GM10266 (cell line): ENCODE data around the gene GRAMD1A.

ENCODE experiments used
- DNase-seq: peaks from one replicate; pipeline ENCODE4 v3.0.0; 2012; ENCODE audit errors: extremely low spot score
- CTCF ChIP-seq: IDR thresholded peaks from 2 replicates; pipeline ENCODE4 v1.5.1; 2012; ENCODE audit warnings: mild to moderate bottlenecking, low read depth; ENCODE audit not compliant: control insufficient read depth, insufficient read depth; ENCODE audit errors: missing control alignments

Gene GRAMD1A

GRCh38 chr19:35073941-35074340 lies 73.8 kb downstream of the GRAMD1A start:
- TF ChIP-seq CTCF, result no peak
- no peak for DNase-seq

DNA sequence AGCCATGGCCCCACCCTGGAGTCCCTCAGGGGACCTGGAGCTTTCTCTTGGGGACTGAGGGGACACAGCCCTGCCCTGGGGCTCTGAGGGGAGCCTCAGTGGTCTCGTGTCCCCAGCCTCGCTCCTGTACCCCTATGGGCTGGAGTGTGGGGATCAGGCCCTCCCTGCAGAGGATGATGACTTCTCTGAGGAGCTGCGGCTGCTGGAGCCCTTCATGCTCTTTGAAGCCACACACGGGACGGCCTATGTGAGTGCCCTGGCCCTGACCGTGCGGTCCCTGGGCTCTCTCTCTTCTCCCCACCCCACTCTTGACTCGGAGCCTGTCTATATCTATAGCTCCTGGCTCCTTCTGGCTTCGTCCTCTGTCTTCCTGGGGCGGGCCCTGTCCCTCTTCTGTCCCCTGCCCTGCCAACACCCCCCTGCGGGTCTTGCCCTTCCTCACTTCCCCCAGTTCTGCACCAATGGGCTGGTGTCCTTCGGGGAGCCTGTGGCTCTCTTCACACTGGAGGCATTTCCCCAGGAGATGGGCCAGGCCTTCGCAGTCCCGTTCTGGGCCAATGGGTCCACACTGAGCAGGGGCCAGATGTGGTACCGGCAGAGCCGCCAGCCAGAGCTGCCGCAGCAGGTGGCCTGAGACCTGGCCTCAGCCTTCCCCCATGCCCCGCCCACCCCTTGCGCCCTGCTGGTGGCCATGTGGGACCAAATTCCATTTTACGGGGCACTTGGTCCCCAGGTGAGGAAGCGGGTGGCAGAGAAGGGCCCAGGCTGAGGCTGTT lies 74.5 kb downstream of the GRAMD1A start:
- no peak for TF ChIP-seq CTCF
- no peak for DNase-seq

DNA sequence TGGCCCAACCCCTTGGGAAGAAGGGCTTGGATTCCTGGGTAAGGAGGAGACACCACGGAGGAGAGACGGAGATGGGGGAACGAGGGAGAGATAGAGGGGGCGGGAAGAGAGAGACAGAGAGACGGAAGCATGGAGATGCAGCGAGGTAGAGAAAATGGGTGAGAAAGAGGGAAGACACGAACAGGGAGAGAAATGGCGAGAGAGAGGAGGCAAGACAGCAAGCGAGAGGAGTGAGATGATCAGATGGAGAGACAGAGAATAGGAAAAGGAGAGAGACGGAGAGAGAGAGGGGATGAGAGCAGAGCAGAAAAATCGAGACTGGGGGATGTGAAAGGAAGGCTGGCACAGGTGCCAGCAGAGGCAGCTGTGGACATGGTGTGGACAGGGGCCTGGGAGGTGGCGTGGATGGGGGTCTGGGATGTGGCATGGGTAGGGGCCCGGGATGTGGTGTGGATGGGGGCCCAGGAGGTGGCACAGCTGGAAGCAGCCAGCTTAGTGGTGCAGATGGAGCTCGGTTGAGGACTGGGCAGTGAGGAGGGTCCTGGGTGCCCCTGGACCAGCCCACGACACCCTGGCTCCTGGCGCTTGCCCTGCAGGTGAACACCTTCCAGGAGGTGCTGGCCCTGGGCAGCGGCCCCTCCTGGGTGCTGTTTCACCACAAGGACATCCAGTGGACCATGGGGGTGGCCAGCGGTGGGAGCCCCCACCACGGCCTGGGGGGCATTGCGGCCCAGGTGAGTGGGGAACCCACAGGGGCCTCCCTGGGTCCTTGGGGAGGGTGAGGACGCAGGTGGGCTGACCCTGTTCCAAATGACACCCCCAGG lies 75.3 kb downstream of the GRAMD1A start:
- no peak for DNase-seq
- TF ChIP-seq CTCF, result no peak

GRCh38 chr19:35076026-35076370 lies 75.9 kb downstream of the GRAMD1A start:
- no peak for DNase-seq
- TF ChIP-seq CTCF, result no peak
